GM19463 (cell line): ENCODE results near the gene CFAP161.
"Not testable (repeated sequence)": the region's sequence is repeated elsewhere in the genome, so short reads cannot be mapped to it uniquely, and the experiment has no call there.

Experiments used
- ATAC-seq: cut with Tn5 transposase; IDR thresholded peaks from one replicate; pipeline ENCODE4 v1.9.1; 2021; ENCODE audit warnings: mild to moderate bottlenecking, moderate library complexity; ENCODE audit not compliant: unreplicated experiment

CFAP161 gene

GRCh38 chr15:81106560-81106959 is 27.5 kb upstream of the CFAP161 start:
- no peak for ATAC-seq

- no peak for ATAC-seq
Observed at GRCh38 chr15:81107889-81108288, 26.2 kb upstream of the CFAP161 start.

GRCh38 chr15:81108427-81108826 is 25.6 kb upstream of the CFAP161 start:
- ATAC-seq = no peak

- peak; percentile 10 for ATAC-seq
Observed at GRCh38 chr15:81111018-81111417, 23.1 kb upstream of the CFAP161 start.

GRCh38 chr15:81111510-81112470 is 22.3 kb upstream of the CFAP161 start:
- ATAC-seq = peak; percentile 97

GRCh38 chr15:81113204-81113657 is 20.8 kb upstream of the CFAP161 start:
- ATAC-seq = no peak

- no peak for ATAC-seq
Observed at GRCh38 chr15:81113861-81114291, 20.2 kb upstream of the CFAP161 start.

- no peak for ATAC-seq
Observed at GRCh38 chr15:81115054-81115939, 18.8 kb upstream of the CFAP161 start.

GRCh38 chr15:81117136-81117535 is 16.9 kb upstream of the CFAP161 start:
- no peak for ATAC-seq

- no peak for ATAC-seq
Observed at GRCh38 chr15:81117581-81117980, 16.5 kb upstream of the CFAP161 start.

GRCh38 chr15:81118361-81118760 is 15.7 kb upstream of the CFAP161 start:
- no peak for ATAC-seq

- no peak for ATAC-seq
Observed at GRCh38 chr15:81120069-81120468, 14.0 kb upstream of the CFAP161 start.

GRCh38 chr15:81126892-81127291 is 7.2 kb upstream of the CFAP161 start:
- no peak for ATAC-seq

GRCh38 chr15:81141478-81141877 is 7.4 kb downstream of the CFAP161 start:
- ATAC-seq = not testable (repeated sequence)

GRCh38 chr15:81146006-81146405 is 11.9 kb downstream of the CFAP161 start:
- ATAC-seq = no peak

- no peak for ATAC-seq
Observed at GRCh38 chr15:81146466-81146865, 12.4 kb downstream of the CFAP161 start.

GRCh38 chr15:81151389-81151788 is 17.3 kb downstream of the CFAP161 start:
- ATAC-seq = no peak

GRCh38 chr15:81152339-81152738 is 18.3 kb downstream of the CFAP161 start:
- no peak for ATAC-seq

- ATAC-seq = no peak
Observed at GRCh38 chr15:81152799-81153198, 18.7 kb downstream of the CFAP161 start.

GRCh38 chr15:81155375-81156218 is 21.5 kb downstream of the CFAP161 start:
- no peak for ATAC-seq

- ATAC-seq = no peak
Observed at GRCh38 chr15:81156324-81156723, 22.3 kb downstream of the CFAP161 start.
